Left cardiac atrium (tissue), 4 donors: ENCODE data around the gene EXOC6B. TPM values are rescaled to one million over a fixed set of nuclear protein-coding genes. Genes with fewer than 3 reads are reported as not detected.

Experiments
- ATAC-seq, 2 donors: fragments of 200-7000 bp; cut with Tn5 transposase; one replicate each; pipeline ENCODE4 v1.9.1; 2020; ENCODE audit warnings: mild to moderate bottlenecking in 2 of 2, moderate library complexity in 2 of 2
- DNase-seq: peaks from one replicate; pipeline ENCODE4 v3.0.0-alpha.2; 2020
- intact Hi-C, 2 donors: fragments of 100-400 bp; cut with DNase I; formaldehyde crosslinking; loops; one replicate each; pipeline versions ENCODE4 v1.14.1 to v1.15.1; 2022 to 2023
- total RNA-seq, 2 donors: library from RNA; stranded (reverse); fragmentation: NEBNext Ultra II Directional; extraction: Animal tissue kit (Norgen Biotek cat#: 25700); gene quantifications; one replicate each; pipeline ENCODE4 v1.2.1, GENCODE V29; 2021
- donor health status: DM: no; HTN: yes; CAD: no.
- donor health status: DM: no; HTN: yes; CAD: no; lungs with severe emphysema.
- donor health status: DM: yes; HTN: yes; CAD: no.
- donor health status: Dilated cardiomyopathy.

EXOC6B gene
- total RNA-seq, 2 donors from 2014 or later = 93.7 to 113 TPM

GRCh38 chr2:72236445-72237067 is 589.3 kb downstream of the EXOC6B start:
- DNase-seq (no peak), ATAC-seq (peak in 1 of 2 donors; percentile 62)
- intact Hi-C loops = no loop called here

GRCh38 chr2:72235497-72236415 is 590.1 kb downstream of the EXOC6B start:
- DNase-seq = no peak
- ATAC-seq = no peak
- intact Hi-C loops = no loop called here

GRCh38 chr2:72233211-72233610 is 592.6 kb downstream of the EXOC6B start:
- intact Hi-C loops = no loop called here
- no peak for ATAC-seq
- no peak for DNase-seq

- ATAC-seq = no peak
- intact Hi-C loops = no loop called here
- no peak for DNase-seq
Observed at GRCh38 chr2:72222829-72223564, 602.8 kb downstream of the EXOC6B start.

- intact Hi-C loops = no loop called here
- ATAC-seq (no peak), DNase-seq (no peak)
Observed at GRCh38 chr2:72220170-72220569, 605.7 kb downstream of the EXOC6B start.

- intact Hi-C loops = no loop called here
- peak in 1 of 2 donors; percentile 82 for ATAC-seq
- no peak for DNase-seq
Observed at GRCh38 chr2:72214429-72215143, 611.2 kb downstream of the EXOC6B start.

- no peak for ATAC-seq
- DNase-seq = no peak
- intact Hi-C loops = no loop called here
Observed at GRCh38 chr2:72212486-72212855, 613.4 kb downstream of the EXOC6B start.

- ATAC-seq = peak in 1 of 2 donors; percentile 24
Observed at GRCh38 chr2:72211777-72212485, 613.9 kb downstream of the EXOC6B start.

GRCh38 chr2:72211350-72211749 is 614.5 kb downstream of the EXOC6B start:
- intact Hi-C loops = no loop called here
- ATAC-seq = no peak

More at GRCh38 chr2:72211777-72212485, 613.9 kb downstream of the EXOC6B start:
- intact Hi-C loops = no loop called here
- DNase-seq = no peak

GRCh38 chr2:72210470-72210869 is 615.4 kb downstream of the EXOC6B start:
- no peak for DNase-seq

More at GRCh38 chr2:72211350-72211749, 614.5 kb downstream of the EXOC6B start:
- no peak for DNase-seq

GRCh38 chr2:72208225-72208624 is 617.6 kb downstream of the EXOC6B start:
- DNase-seq = no peak
- intact Hi-C loops = no loop called here
- no peak for ATAC-seq

More at GRCh38 chr2:72210470-72210869, 615.4 kb downstream of the EXOC6B start:
- intact Hi-C loops = no loop called here
- ATAC-seq = no peak

- intact Hi-C loops = no loop called here
- no peak for ATAC-seq
Observed at GRCh38 chr2:72207334-72207733, 618.5 kb downstream of the EXOC6B start.

GRCh38 chr2:72205504-72205881 is 620.3 kb downstream of the EXOC6B start:
- intact Hi-C loops = no loop called here
- DNase-seq = no peak
- peak in 1 of 2 donors; percentile 47 for ATAC-seq

More at GRCh38 chr2:72207334-72207733, 618.5 kb downstream of the EXOC6B start:
- DNase-seq = no peak

GRCh38 chr2:72204786-72205503 is 620.9 kb downstream of the EXOC6B start:
- intact Hi-C loops = no loop called here
- DNase-seq (no peak), ATAC-seq (peak; percentile 41 to 91)

GRCh38 chr2:72204156-72204785 is 621.6 kb downstream of the EXOC6B start:
- DNase-seq (no peak), ATAC-seq (peak; percentile 55 to 66)
- intact Hi-C loops = no loop called here

GRCh38 chr2:72198532-72199241 is 627.1 kb downstream of the EXOC6B start:
- DNase-seq (no peak), ATAC-seq (peak in 1 of 2 donors; percentile 84)
- intact Hi-C loops = no loop called here

GRCh38 chr2:72193723-72194122 is 632.1 kb downstream of the EXOC6B start:
- intact Hi-C loops = no loop called here
- no peak for DNase-seq
- ATAC-seq = no peak
